ENCODE measurements around the gene NXNL1.
"Not testable (repeated sequence)": the region's sequence is repeated elsewhere in the genome, so short reads cannot be mapped to it uniquely, and the experiment has no call there.

Gene NXNL1, protein sequence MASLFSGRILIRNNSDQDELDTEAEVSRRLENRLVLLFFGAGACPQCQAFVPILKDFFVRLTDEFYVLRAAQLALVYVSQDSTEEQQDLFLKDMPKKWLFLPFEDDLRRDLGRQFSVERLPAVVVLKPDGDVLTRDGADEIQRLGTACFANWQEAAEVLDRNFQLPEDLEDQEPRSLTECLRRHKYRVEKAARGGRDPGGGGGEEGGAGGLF

DNA sequence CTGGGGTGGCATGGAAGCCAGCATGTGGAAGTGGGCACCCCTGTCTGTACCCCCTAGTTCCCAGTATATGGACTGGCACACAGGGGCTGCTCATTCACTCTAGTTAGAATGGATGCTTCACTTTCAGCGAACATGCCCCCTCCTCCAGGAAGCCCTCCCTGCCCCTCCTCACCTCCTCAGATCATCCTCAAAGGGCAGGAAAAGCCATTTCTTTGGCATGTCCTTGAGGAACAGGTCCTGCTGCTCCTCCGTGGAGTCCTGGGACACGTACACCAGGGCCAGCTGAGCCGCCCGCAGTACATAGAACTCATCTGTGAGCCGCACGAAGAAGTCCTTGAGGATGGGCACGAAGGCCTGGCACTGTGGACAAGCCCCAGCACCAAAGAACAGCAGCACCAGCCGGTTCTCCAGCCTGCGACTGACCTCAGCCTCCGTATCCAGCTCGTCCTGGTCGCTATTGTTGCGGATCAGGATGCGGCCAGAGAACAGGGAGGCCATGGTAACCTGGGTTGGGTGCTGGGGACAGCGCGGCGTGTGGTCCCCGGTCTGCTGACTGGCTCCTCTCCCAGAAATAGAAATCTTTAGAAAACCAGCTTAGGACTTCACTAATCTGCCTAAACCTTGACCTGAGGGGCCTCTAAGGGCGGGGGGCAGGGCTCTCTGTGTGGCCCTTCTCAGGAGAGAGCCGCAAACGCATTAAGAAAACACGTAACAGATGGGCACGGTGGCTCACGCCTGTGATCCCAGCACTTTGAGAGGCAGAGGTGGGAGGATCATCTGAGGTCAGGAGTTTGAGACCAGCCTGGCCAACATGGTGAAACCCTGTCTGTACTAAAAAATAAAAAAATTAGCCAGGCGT lies at the start of gene NXNL1:
Gene NXNL1 (minus strand): TSS at position 555 of the 859 bp plus-strand sequence. CDS start 57 bp downstream, at position 498.
- Histone ChIP-seq H3K4me1 (ENCODE audit: low read depth, poor library complexity, severe bottlenecking) (peaks cover 10% of the 10 kb centered on the region), H3K9ac (no peak within 1 kb of the TSS), H3K4me3 (IDR thresholded peaks at IDR 0.05; ENCODE audit: insufficient read depth, low read depth, low read length) (no peak within 1 kb of the TSS), H4K20me1 (ENCODE audit: insufficient read depth) (no peaks in the 10 kb centered on the region), H2AFZ (ENCODE audit: low read depth) (no peak within 1 kb of the TSS), H3K27me3 (ENCODE audit: insufficient read depth, low read depth) (peaks cover 6% of the 10 kb centered on the region), H3K36me3 (ENCODE audit: insufficient read depth) (no peaks in the 10 kb centered on the region), H3K4me2 (no peak within 1 kb of the TSS), H3K79me2 (ENCODE audit: insufficient read depth, low read depth) (no peaks in the 10 kb centered on the region), H3K27ac (no peak within 1 kb of the TSS)
- TF ChIP-seq, protein P1, sequence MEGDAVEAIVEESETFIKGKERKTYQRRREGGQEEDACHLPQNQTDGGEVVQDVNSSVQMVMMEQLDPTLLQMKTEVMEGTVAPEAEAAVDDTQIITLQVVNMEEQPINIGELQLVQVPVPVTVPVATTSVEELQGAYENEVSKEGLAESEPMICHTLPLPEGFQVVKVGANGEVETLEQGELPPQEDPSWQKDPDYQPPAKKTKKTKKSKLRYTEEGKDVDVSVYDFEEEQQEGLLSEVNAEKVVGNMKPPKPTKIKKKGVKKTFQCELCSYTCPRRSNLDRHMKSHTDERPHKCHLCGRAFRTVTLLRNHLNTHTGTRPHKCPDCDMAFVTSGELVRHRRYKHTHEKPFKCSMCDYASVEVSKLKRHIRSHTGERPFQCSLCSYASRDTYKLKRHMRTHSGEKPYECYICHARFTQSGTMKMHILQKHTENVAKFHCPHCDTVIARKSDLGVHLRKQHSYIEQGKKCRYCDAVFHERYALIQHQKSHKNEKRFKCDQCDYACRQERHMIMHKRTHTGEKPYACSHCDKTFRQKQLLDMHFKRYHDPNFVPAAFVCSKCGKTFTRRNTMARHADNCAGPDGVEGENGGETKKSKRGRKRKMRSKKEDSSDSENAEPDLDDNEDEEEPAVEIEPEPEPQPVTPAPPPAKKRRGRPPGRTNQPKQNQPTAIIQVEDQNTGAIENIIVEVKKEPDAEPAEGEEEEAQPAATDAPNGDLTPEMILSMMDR (conservative IDR thresholded peaks at IDR 0.05; ENCODE audit: low read depth, low read length), result no peak

DNA sequence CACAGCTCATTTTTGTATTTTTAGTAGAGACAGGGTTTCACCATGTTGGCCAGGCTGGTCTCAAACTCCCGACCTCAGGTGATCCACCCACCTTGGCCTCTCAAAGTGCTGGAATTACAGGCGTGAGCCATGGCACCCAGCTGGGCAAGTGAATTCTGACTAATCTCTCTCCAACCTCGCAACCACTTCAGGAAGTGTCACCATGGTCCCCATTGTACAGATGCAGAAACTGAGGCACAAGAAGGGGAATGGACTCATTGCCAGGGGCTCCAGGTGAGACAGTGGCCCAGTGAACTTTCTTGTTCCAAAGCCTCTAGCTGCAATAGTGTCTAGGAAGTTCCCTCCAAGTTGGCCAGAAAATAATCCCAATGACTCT lies 47.8 kb upstream of the NXNL1 start:
- H2AFZ ChIP-seq (ENCODE audit: low read depth); H3K4me2 ChIP-seq; H3K27ac ChIP-seq; H3K4me1 ChIP-seq (ENCODE audit: low read depth, poor library complexity, severe bottlenecking); H3K79me2 ChIP-seq (ENCODE audit: insufficient read depth, low read depth); H3K27me3 ChIP-seq (ENCODE audit: insufficient read depth, low read depth); H3K36me3 ChIP-seq (ENCODE audit: insufficient read depth); H3K9ac ChIP-seq; H3K4me3 ChIP-seq (IDR thresholded peaks at IDR 0.05; ENCODE audit: insufficient read depth, low read depth, low read length); H4K20me1 ChIP-seq (ENCODE audit: insufficient read depth): not testable (repeated sequence)

DNA sequence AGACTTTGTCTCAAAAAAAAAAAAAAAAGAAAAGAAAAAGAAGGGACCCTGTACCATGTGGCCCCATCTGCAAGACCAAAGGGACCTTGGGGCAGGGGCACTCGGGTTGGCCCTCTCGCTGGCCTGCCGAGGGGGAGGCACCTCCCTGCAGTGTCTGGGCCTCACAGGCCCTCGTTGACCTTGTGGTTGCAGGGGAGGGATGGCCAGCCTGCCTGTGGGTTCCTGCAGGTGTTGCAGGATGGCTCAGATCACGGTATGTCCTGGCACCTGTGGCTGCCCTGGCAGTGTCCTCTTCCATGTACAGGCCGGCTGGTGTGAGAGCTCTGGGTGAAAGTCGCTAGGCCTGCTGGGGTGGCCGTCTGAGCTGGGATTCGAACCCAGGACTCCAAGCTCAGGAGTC lies 46.0 kb upstream of the NXNL1 start:
- H3K79me2 ChIP-seq (ENCODE audit: insufficient read depth, low read depth), result peaks cover 8% of the 10 kb centered on the region; the same call in 1 of the 2 replicates

DNA sequence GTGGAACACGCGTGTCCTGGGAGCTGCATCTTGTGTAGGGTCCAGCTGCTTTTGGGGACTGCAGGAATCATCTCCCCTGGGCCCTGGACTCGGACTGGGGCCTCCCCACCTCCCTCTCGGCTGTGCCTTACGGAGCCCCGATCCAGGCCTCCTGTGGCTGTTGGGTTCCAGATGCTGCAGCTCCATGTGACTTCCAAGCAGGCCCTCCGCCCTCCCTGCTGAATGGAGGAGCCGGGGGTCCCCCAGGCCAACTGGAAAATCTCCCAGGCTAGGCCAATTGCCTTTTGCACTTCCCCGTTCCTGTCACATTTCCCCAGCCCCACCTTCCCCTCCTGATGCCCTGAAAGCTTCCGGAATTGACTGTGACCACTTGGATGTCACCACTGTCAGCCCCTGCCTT lies 44.5 kb upstream of the NXNL1 start:
- H3K4me2 ChIP-seq, result no peak overlapping the region
- no peak overlapping the region for H3K4me3 ChIP-seq (IDR thresholded peaks at IDR 0.05; ENCODE audit: insufficient read depth, low read depth, low read length)
- H3K4me1 ChIP-seq (ENCODE audit: low read depth, poor library complexity, severe bottlenecking), result peaks cover 5% of the 10 kb centered on the region
- no peak overlapping the region for H2AFZ ChIP-seq (ENCODE audit: low read depth)
- H3K79me2 ChIP-seq (ENCODE audit: insufficient read depth, low read depth), result peaks cover 7% of the 10 kb centered on the region; the same call in 1 of the 2 replicates
- H4K20me1 ChIP-seq (ENCODE audit: insufficient read depth), result no peaks in the 10 kb centered on the region
- H3K36me3 ChIP-seq (ENCODE audit: insufficient read depth), result no peaks in the 10 kb centered on the region
- no peaks in the 10 kb centered on the region for H3K27me3 ChIP-seq (ENCODE audit: insufficient read depth, low read depth)
- no peak overlapping the region for H3K9ac ChIP-seq
- TF ChIP-seq, protein P1 (conservative IDR thresholded peaks at IDR 0.05; ENCODE audit: low read depth, low read length), result no peak
- no peak overlapping the region for H3K27ac ChIP-seq

More for the DNA sequence above, 46.0 kb upstream of the NXNL1 start:
- H3K9ac ChIP-seq, result no peak overlapping the region
- no peak overlapping the region for H3K27ac ChIP-seq
- no peak overlapping the region for H2AFZ ChIP-seq (ENCODE audit: low read depth)
- no peaks in the 10 kb centered on the region for H3K36me3 ChIP-seq (ENCODE audit: insufficient read depth)
- H3K4me3 ChIP-seq (IDR thresholded peaks at IDR 0.05; ENCODE audit: insufficient read depth, low read depth, low read length), result no peak overlapping the region
- H4K20me1 ChIP-seq (ENCODE audit: insufficient read depth), result no peaks in the 10 kb centered on the region
- peaks cover 5% of the 10 kb centered on the region for H3K4me1 ChIP-seq (ENCODE audit: low read depth, poor library complexity, severe bottlenecking)
- no peaks in the 10 kb centered on the region for H3K27me3 ChIP-seq (ENCODE audit: insufficient read depth, low read depth)
- TF ChIP-seq, protein P1 (conservative IDR thresholded peaks at IDR 0.05; ENCODE audit: low read depth, low read length), result no peak
- no peak overlapping the region for H3K4me2 ChIP-seq

DNA sequence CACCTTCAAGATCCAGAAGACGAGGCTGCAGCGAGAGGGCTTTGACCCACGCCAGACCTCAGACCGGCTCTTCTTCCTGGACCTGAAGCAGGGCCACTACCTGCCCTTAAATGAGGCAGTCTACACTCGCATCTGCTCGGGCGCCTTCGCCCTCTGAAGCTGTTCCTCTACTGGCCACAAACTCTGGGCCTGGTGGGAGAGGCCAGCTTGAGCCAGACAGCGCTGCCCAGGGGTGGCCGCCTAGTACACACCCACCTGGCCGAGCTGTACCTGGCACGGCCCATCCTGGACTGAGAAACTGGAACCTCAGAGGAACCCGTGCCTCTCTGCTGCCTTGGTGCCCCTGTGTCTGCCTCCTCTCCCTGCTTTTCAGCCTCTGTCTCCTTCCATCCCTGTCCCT lies 43.7 kb upstream of the NXNL1 start:
- no peak overlapping the region for H3K9ac ChIP-seq
- no peak overlapping the region for H3K4me3 ChIP-seq (IDR thresholded peaks at IDR 0.05; ENCODE audit: insufficient read depth, low read depth, low read length)
- H3K4me1 ChIP-seq (ENCODE audit: low read depth, poor library complexity, severe bottlenecking), result peaks cover 5% of the 10 kb centered on the region
- no peak overlapping the region for H3K4me2 ChIP-seq
- H3K27ac ChIP-seq, result no peak overlapping the region
- no peaks in the 10 kb centered on the region for H3K27me3 ChIP-seq (ENCODE audit: insufficient read depth, low read depth)
- H4K20me1 ChIP-seq (ENCODE audit: insufficient read depth), result no peaks in the 10 kb centered on the region
- TF ChIP-seq, protein P1 (conservative IDR thresholded peaks at IDR 0.05; ENCODE audit: low read depth, low read length), result no peak
- H3K79me2 ChIP-seq (ENCODE audit: insufficient read depth, low read depth), result no peaks in the 10 kb centered on the region; the same call in 1 of the 2 replicates
- no peak overlapping the region for H2AFZ ChIP-seq (ENCODE audit: low read depth)
- H3K36me3 ChIP-seq (ENCODE audit: insufficient read depth), result no peaks in the 10 kb centered on the region
